ENCODE measurements around the gene NUDT3.

NUDT3 gene

DNA sequence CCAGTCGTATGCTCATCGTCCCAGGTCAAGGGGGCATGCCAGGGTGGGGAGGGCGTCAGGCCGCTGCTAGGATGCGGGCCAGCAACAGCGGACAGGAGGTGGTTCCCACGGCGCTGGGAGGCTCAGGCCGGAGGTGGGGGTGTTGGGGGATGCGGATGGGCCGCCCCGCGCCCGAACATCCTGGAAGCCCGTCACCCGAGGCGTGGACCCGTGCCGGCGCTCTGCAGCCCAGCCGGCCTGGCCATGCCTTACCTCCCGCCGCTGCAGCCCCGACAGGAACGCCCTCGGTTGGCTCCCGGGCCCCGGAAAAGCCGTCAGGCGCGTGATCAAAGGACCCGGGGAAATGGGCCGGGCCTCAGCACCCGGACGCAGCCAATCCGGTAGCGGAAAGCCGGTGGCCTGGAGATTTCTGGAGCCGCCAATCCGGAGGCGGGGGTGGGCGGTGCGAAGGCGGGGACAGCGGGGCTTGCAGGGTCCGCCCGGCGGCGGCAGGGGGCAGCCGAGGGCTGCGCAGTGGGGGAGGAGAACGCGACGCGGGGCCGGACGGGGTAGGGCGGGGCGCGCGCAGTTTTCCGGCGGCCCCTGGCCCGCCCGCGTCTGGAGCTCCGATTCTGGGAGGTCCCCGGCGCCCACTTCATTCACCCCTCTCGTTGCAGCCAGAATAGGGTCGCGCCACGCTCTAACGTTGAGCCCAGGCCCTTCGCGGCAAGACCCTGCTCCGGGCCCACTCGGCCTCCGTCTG, 143.6 kb downstream of the NUDT3 start, which contains the start of gene SMIM29:
SMIM29 (minus strand) TSS at position 280 of the 742 bp plus-strand sequence. CDS start 1,215 bp downstream, outside the sequence.
- H3K4me2 ChIP-seq (ENCODE audit: low read length): peak within 1 kb of the TSS; percentile 97
- H4K20me1 ChIP-seq (ENCODE audit: insufficient read depth, low read length): peaks cover 18% of the 10 kb centered on the region; the same call in 1 of the 2 replicates
- no peaks in the 10 kb centered on the region for H3K27me3 ChIP-seq (ENCODE audit: low read depth, low read length)
- H3K4me1 ChIP-seq (ENCODE audit: low read length): peaks cover 22% of the 10 kb centered on the region; the same call in 1 of the 2 replicates
- H3K9me3 ChIP-seq (ENCODE audit: insufficient read depth, low read length): no peaks in the 10 kb centered on the region
- H2AFZ ChIP-seq (ENCODE audit: low read depth, low read length): peak within 1 kb of the TSS; percentile 76; the same call in 1 of the 2 replicates
- peak within 1 kb of the TSS; percentile 99 for H3K4me3 ChIP-seq (ENCODE audit: low read length)
- H3K27ac ChIP-seq (ENCODE audit: low read length): peak within 1 kb of the TSS; percentile 59
- TF ChIP-seq, protein P1, sequence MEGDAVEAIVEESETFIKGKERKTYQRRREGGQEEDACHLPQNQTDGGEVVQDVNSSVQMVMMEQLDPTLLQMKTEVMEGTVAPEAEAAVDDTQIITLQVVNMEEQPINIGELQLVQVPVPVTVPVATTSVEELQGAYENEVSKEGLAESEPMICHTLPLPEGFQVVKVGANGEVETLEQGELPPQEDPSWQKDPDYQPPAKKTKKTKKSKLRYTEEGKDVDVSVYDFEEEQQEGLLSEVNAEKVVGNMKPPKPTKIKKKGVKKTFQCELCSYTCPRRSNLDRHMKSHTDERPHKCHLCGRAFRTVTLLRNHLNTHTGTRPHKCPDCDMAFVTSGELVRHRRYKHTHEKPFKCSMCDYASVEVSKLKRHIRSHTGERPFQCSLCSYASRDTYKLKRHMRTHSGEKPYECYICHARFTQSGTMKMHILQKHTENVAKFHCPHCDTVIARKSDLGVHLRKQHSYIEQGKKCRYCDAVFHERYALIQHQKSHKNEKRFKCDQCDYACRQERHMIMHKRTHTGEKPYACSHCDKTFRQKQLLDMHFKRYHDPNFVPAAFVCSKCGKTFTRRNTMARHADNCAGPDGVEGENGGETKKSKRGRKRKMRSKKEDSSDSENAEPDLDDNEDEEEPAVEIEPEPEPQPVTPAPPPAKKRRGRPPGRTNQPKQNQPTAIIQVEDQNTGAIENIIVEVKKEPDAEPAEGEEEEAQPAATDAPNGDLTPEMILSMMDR (IDR thresholded peaks at IDR 0.05; ENCODE audit: low read depth, low read length): peak; percentile 56
- TF ChIP-seq EZH2phosphoT487 (IDR thresholded peaks at IDR 0.05; ENCODE audit: low read depth): no peak
- peak within 1 kb of the TSS; percentile 92 for H3K9ac ChIP-seq (ENCODE audit: low read length)
- H3K79me2 ChIP-seq (ENCODE audit: low read length): peaks cover 9% of the 10 kb centered on the region; the same call in 1 of the 2 replicates
- no peaks in the 10 kb centered on the region for H3K36me3 ChIP-seq (replicated peaks; ENCODE audit: low read depth, low read length)

DNA sequence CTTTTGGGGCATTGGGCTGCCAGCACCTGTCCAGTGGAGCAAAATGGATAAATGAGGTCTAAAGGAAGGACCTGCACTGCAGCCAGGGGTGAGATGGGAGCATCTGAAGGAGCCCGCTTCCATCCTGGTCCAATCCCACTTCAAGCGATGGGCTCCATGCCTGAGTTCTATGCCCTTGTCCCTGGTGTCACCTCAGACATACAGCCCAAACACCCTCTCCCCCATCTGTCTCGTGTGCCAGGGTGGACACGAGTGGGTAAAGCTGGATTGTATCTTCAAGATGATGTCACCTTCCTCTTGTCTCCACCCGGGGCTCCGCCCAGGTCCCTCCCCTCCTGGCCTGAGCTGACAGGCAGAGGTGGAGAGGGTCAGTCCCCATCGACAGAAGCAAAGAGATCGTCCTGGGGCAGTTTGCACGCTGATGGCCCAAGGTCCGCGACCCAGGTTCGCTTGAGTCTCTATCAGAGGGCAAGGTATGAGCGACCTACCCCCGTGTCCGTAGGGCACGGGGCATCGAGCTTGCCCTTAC, 144.2 kb downstream of the NUDT3 start:
- peaks cover 5% of the 10 kb centered on the region for H3K36me3 ChIP-seq (replicated peaks; ENCODE audit: low read depth, low read length)
- TF ChIP-seq, protein P1 (IDR thresholded peaks at IDR 0.05; ENCODE audit: low read depth, low read length): no peak
- no peak for TF ChIP-seq EZH2phosphoT487 (IDR thresholded peaks at IDR 0.05; ENCODE audit: low read depth)
- H3K4me3 ChIP-seq (ENCODE audit: low read length): peak overlapping the region; percentile 99
- peak overlapping the region; percentile 59 for H3K27ac ChIP-seq (ENCODE audit: low read length)
- H3K4me1 ChIP-seq (ENCODE audit: low read length): peaks cover 22% of the 10 kb centered on the region; the same call in 1 of the 2 replicates
- peaks cover 18% of the 10 kb centered on the region; the same call in 1 of the 2 replicates for H4K20me1 ChIP-seq (ENCODE audit: insufficient read depth, low read length)
- peak overlapping the region; percentile 52; the same call in 1 of the 2 replicates for H2AFZ ChIP-seq (ENCODE audit: low read depth, low read length)
- peak overlapping the region; percentile 97 for H3K4me2 ChIP-seq (ENCODE audit: low read length)
- H3K79me2 ChIP-seq (ENCODE audit: low read length): peaks cover 13% of the 10 kb centered on the region; the same call in 1 of the 2 replicates
- no peaks in the 10 kb centered on the region for H3K9me3 ChIP-seq (ENCODE audit: insufficient read depth, low read length)
- no peaks in the 10 kb centered on the region for H3K27me3 ChIP-seq (ENCODE audit: low read depth, low read length)
- H3K9ac ChIP-seq (ENCODE audit: low read length): peak overlapping the region; percentile 92

DNA sequence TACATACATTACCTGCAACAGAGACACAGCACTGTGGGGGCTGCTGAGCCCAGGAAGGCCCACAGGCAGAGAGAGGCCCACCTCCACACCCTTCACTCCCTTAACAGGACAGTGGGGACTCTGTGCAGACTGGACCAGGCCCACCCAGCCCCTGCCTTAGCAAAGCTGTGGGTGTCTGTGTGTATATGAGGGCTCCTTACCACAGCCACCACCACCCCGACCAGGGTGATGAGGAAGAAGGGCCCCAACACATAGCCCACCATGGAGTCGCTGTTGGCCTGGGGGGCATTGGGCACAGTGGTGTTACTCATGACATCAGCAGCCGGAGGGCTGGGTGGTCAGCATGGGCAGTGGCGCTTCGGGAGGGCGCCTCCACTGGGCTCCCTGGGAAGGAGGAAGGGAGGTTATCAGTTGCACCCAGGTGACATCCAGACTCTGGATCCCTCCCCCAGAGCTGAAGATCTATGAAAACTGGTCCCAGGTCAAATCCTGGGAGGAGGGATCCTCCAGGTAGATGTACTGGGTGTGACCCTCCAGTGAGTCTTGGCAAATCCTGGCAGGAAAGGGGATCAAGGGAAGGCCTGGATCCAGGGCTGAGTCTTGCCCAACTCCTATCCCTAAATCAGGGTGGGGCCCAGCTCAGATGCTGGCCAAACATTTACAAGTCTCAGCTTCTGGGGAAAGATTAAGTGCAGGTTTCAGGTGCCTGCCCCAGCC, 144.8 kb downstream of the NUDT3 start:
- Histone ChIP-seq H3K4me2 (ENCODE audit: low read length) (peak overlapping the region; percentile 97), H3K36me3 (replicated peaks; ENCODE audit: low read depth, low read length) (peaks cover 11% of the 10 kb centered on the region), H3K79me2 (ENCODE audit: low read length) (peaks cover 16% of the 10 kb centered on the region; the same call in 1 of the 2 replicates), H3K9ac (ENCODE audit: low read length) (peak overlapping the region; percentile 92), H3K9me3 (ENCODE audit: insufficient read depth, low read length) (no peaks in the 10 kb centered on the region), H3K27ac (ENCODE audit: low read length) (0 out of 2 replicates have a peak overlapping the region, but pooled peaks have one; percentile 59), H3K27me3 (ENCODE audit: low read depth, low read length) (no peaks in the 10 kb centered on the region), H3K4me1 (ENCODE audit: low read length) (peaks cover 18% of the 10 kb centered on the region; the same call in 1 of the 2 replicates), H3K4me3 (ENCODE audit: low read length) (peak overlapping the region; percentile 99), H2AFZ (ENCODE audit: low read depth, low read length) (no peak overlapping the region), H4K20me1 (ENCODE audit: insufficient read depth, low read length) (peaks cover 18% of the 10 kb centered on the region)
- TF ChIP-seq, protein P1 (IDR thresholded peaks at IDR 0.05; ENCODE audit: low read depth, low read length): no peak
- TF ChIP-seq EZH2phosphoT487 (IDR thresholded peaks at IDR 0.05; ENCODE audit: low read depth): no peak

Measured in OCI-LY3 (cell line).